GM21825 (cell line): ENCODE measurements around the gene MSL1.

Experiments used
- ATAC-seq: cut with Tn5 transposase; IDR thresholded peaks from one replicate; pipeline ENCODE4 v1.9.1; 2021; ENCODE audit warnings: mild to moderate bottlenecking, moderate library complexity; ENCODE audit not compliant: unreplicated experiment

MSL1 gene

GRCh38 chr17:40173778-40174135 is 52.0 kb downstream of the MSL1 start:
- no peak for ATAC-seq

- ATAC-seq = no peak
Measured at GRCh38 chr17:40174514-40174913, 52.7 kb downstream of the MSL1 start.

GRCh38 chr17:40175928-40176753 is 54.4 kb downstream of the MSL1 start:
- no peak for ATAC-seq

GRCh38 chr17:40176754-40177110 is 55.0 kb downstream of the MSL1 start:
- no peak for ATAC-seq

GRCh38 chr17:40177275-40177874 is 55.6 kb downstream of the MSL1 start, which contains the start of gene RAPGEFL1:
Gene RAPGEFL1 (plus strand): TSS chr17:40177470. CDS start chr17:40177862, 392 bp downstream.
- ATAC-seq = peak; percentile 46

- ATAC-seq = no peak
Measured at GRCh38 chr17:40178021-40178601, 56.3 kb downstream of the MSL1 start.

GRCh38 chr17:40178660-40179059 is 56.9 kb downstream of the MSL1 start:
- ATAC-seq = no peak

- ATAC-seq = no peak
Measured at GRCh38 chr17:40179923-40180659, 58.3 kb downstream of the MSL1 start.

- ATAC-seq = no peak
Measured at GRCh38 chr17:40180694-40181093, 58.9 kb downstream of the MSL1 start.

- ATAC-seq = no peak
Measured at GRCh38 chr17:40181205-40181604, 59.4 kb downstream of the MSL1 start.

GRCh38 chr17:40182606-40183005 is 60.8 kb downstream of the MSL1 start:
- no peak for ATAC-seq
